ENCODE measurements around the gene GRB2. TPM values are rescaled to one million over a fixed set of nuclear protein-coding genes. Genes with fewer than 3 reads are reported as not detected.
A peak's percentile ranks its signal among the peaks of the same experiment; 100 is the strongest.

The GRB2 gene
- polyA plus RNA-seq, 2 of the 4 experiments (the other 2 are of a cell fraction), result 91.4 to 91.9 TPM

- TF ChIP-seq ATOH8 (CRISPR knock-in tag; IDR thresholded peaks at IDR 0.05; ENCODE audit: low read depth) (no peak), POLR2AphosphoS2 (conservative IDR thresholded peaks at IDR 0.05; ENCODE audit: low read length) (no peak), RCOR1 (IDR thresholded peaks at IDR 0.05; ENCODE audit: low read depth, low read length) (no peak), NPAS2 (CRISPR knock-in tag; IDR thresholded peaks at IDR 0.05; ENCODE audit: borderline replicate concordance) (no peak), FOSB (CRISPR knock-in tag; IDR thresholded peaks at IDR 0.05) (no peak), ZC3H11A (IDR thresholded peaks at IDR 0.05) (no peak), ESRRA (IDR thresholded peaks at IDR 0.05; ENCODE audit: borderline replicate concordance, low read length) (no peak)
- TF ChIP-seq, protein P1, sequence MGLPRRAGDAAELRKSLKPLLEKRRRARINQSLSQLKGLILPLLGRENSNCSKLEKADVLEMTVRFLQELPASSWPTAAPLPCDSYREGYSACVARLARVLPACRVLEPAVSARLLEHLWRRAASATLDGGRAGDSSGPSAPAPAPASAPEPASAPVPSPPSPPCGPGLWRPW (IDR thresholded peaks at IDR 0.05), result no peak
Measured at GRCh38 chr17:75316253-75316652, 89.2 kb downstream of the GRB2 start (continued).

GRCh38 chr17:75315541-75316243, 89.8 kb downstream of the GRB2 start:
- H3K4me3 ChIP-seq, result no peak overlapping the region
- TF ChIP-seq TFCP2L1 (CRISPR knock-in tag; IDR thresholded peaks at IDR 0.05) (no peak), FOSL2 (IDR thresholded peaks at IDR 0.05) (no peak), FOSL2 (CRISPR knock-in tag; IDR thresholded peaks at IDR 0.05) (peak; percentile 33; the same call in 1 of the 2 replicates)
- no peaks in the 10 kb centered on the region for H3K4me1 ChIP-seq
- DNase-seq (ENCODE audit: low read depth in 1 of 2, low spot score in 1 of 2), result no peak
- ATAC-seq, result peak in 1 of 2 experiments; percentile 9; a peak in 3 of 6 replicates
- ChIA-PET POLR2A (interaction anchor here (1.8 to 2.1 kb wide), 2 partner anchors 27 to 78 kb away, joined by 4 to 8 read pairs; partner anchors contain the start of gene SLC25A19), CTCF (interaction anchor here (0.6 to 17.1 kb wide), 8 partner anchors 11 to 317 kb away, joined by 3 to 272 read pairs (median 4); partner anchors contain the start of genes GRB2 and SMIM5)
- H3K9me3 ChIP-seq, result no peaks in the 10 kb centered on the region
- WGBS (ENCODE audit: missing lambda C conversion rate), result 85% methylated on average over 18 of the region's 19 CpGs
- no peak for FAIRE-seq
- H3K4me2 ChIP-seq, result no peak overlapping the region
- H3K27ac ChIP-seq, result no peak overlapping the region

- Histone ChIP-seq H3K4me2 (no peak overlapping the region), H3K9me3 (no peaks in the 10 kb centered on the region), H3K4me3 (no peak overlapping the region), H3K4me1 (peaks cover 10% of the 10 kb centered on the region), H3K27ac (no peak overlapping the region)
- WGBS (ENCODE audit: missing lambda C conversion rate), result 80% methylated on average over 14 of the region's 14 CpGs
- ChIA-PET POLR2A (no interaction called here), CTCF (interaction anchor here (0.6 to 17.1 kb wide), 4 partner anchors 9 to 569 kb away, joined by 3 to 272 read pairs (median 22); partner anchors contain the start of gene GRB2)
- ATAC-seq (peak in 1 of 2 experiments; percentile 11; a peak in 1 of 6 replicates), DNase-seq (ENCODE audit: low read depth in 1 of 2, low spot score in 1 of 2) (no peak), FAIRE-seq (no peak)
- TF ChIP-seq, protein P2, sequence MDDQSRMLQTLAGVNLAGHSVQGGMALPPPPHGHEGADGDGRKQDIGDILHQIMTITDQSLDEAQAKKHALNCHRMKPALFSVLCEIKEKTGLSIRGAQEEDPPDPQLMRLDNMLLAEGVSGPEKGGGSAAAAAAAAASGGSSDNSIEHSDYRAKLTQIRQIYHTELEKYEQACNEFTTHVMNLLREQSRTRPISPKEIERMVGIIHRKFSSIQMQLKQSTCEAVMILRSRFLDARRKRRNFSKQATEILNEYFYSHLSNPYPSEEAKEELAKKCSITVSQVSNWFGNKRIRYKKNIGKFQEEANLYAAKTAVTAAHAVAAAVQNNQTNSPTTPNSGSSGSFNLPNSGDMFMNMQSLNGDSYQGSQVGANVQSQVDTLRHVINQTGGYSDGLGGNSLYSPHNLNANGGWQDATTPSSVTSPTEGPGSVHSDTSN (IDR thresholded peaks at IDR 0.05), result no peak
- TF ChIP-seq HOXB5 (CRISPR knock-in tag; IDR thresholded peaks at IDR 0.05) (no peak), ZSCAN20 (CRISPR knock-in tag; IDR thresholded peaks at IDR 0.05) (no peak), SREBF2 (IDR thresholded peaks at IDR 0.05) (no peak), POLR2AphosphoS2 (conservative IDR thresholded peaks at IDR 0.05; ENCODE audit: low read length) (no peak)
- TF ChIP-seq, protein P3, sequence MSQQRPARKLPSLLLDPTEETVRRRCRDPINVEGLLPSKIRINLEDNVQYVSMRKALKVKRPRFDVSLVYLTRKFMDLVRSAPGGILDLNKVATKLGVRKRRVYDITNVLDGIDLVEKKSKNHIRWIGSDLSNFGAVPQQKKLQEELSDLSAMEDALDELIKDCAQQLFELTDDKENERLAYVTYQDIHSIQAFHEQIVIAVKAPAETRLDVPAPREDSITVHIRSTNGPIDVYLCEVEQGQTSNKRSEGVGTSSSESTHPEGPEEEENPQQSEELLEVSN (IDR thresholded peaks at IDR 0.05; ENCODE audit: borderline replicate concordance, low read depth), result no peak
Measured at GRCh38 chr17:75313941-75314551, 91.4 kb downstream of the GRB2 start.
